Measurements from ENCODE around the gene ADA.

GRCh38 chr20:44621939-44622338 is 29.6 kb downstream of the ADA start:
- TF ChIP-seq, protein P1, sequence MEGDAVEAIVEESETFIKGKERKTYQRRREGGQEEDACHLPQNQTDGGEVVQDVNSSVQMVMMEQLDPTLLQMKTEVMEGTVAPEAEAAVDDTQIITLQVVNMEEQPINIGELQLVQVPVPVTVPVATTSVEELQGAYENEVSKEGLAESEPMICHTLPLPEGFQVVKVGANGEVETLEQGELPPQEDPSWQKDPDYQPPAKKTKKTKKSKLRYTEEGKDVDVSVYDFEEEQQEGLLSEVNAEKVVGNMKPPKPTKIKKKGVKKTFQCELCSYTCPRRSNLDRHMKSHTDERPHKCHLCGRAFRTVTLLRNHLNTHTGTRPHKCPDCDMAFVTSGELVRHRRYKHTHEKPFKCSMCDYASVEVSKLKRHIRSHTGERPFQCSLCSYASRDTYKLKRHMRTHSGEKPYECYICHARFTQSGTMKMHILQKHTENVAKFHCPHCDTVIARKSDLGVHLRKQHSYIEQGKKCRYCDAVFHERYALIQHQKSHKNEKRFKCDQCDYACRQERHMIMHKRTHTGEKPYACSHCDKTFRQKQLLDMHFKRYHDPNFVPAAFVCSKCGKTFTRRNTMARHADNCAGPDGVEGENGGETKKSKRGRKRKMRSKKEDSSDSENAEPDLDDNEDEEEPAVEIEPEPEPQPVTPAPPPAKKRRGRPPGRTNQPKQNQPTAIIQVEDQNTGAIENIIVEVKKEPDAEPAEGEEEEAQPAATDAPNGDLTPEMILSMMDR (conservative IDR thresholded peaks at IDR 0.05): no peak
- TF ChIP-seq EZH2 (IDR thresholded peaks at IDR 0.05; ENCODE audit: low read depth): no peak

All from PC-9 (cell line).